HCT116 (cell line): ENCODE data around the gene SUMO1. TPM values are rescaled to one million over a fixed set of nuclear protein-coding genes. Genes with fewer than 3 reads are reported as not detected.

Source experiments
- ATAC-seq: fragments of 200-7000 bp; cut with Tn5 transposase; 2 replicates; pipeline ENCODE4 v1.9.1; 2020; ENCODE audit warnings: mild to moderate bottlenecking, moderate library complexity
- BruUV-seq: library from RNA; stranded (reverse); fragments of 400-500 nt; replicated peaks from 2 replicates; lab custom pipeline; 2021; lab: Mats Ljungman, UMichigan
- CTCF ChIA-PET: fragments of 300-600 bp; sonication (Branson Sonifier 250); formaldehyde crosslinking; loops from one replicate; lab custom pipeline; 2021; ENCODE audit warnings: antibody characterized with exemption; lab: Charles Lee
- POLR2A ChIA-PET: fragments of 300-600, 350-600 bp; sonication (Branson Sonifier 250); formaldehyde crosslinking; loops from one replicate; lab custom pipeline; 2021; ENCODE audit warnings: antibody characterized with exemption; lab: Charles Lee
- RAD21 ChIA-PET, 2 experiments: fragments of 300-600 bp; sonication (Branson Sonifier 250); formaldehyde crosslinking; loops; one replicate each; lab custom pipeline; 2023; ENCODE audit warnings: low total read pairs in 2 of 2; ENCODE audit not compliant: uncharacterized antibody in 2 of 2, unreplicated experiment in 2 of 2, low non-redundant PET in 1 of 2; lab: Charles Lee
- DNase-seq: peaks from one replicate; pipeline ENCODE4 v3.0.0-alpha.2; 2010; ENCODE audit warnings: low read depth, low spot score
- H2AFZ ChIP-seq: fragments of 200-600 bp; shearing (Covaris generic), sonication (generic); 2 replicates; pipeline ENCODE4 v1.6.1; 2017; ENCODE audit warnings: low read depth, mixed run types, mixed read lengths, antibody characterized with exemption, low read length; ENCODE audit not compliant: poor library complexity, severe bottlenecking
- H3K27ac ChIP-seq: 2 replicates; pipeline ENCODE4 v1.5.1; 2012; ENCODE audit warnings: low read depth, low read length
- H3K27me3 ChIP-seq: fragments of 200-600 bp; sonication (generic); 2 replicates; pipeline ENCODE4 v1.6.1; 2016; ENCODE audit warnings: mixed run types, low read length, mixed read lengths; ENCODE audit not compliant: insufficient read depth
- H3K36me3 ChIP-seq, 2 experiments: fragments of 200-500 bp in 1 of 2; fragments of 200-600 bp in 1 of 2; sonication (Bioruptor generic) in 1 of 2; sonication (generic) in 1 of 2; 2 replicates each; pipeline versions ENCODE4 v1.5.1 to v1.6.1; 2014 to 2016; ENCODE audit warnings: low read length in 2 of 2, inconsistent platforms in 1 of 2, mixed read lengths in 1 of 2, mixed run types in 1 of 2; ENCODE audit not compliant: insufficient read depth in 2 of 2, control insufficient read depth in 1 of 2
- H3K4me1 ChIP-seq, 2 experiments: fragments of 200-600 bp in 1 of 2; sonication (generic) in 1 of 2; 2 replicates each; pipeline versions ENCODE4 v1.5.1 to v1.6.1; 2012 to 2017; ENCODE audit warnings: low read length in 2 of 2, inconsistent platforms in 1 of 2, mild to moderate bottlenecking in 1 of 2, mixed read lengths in 1 of 2, mixed run types in 1 of 2, moderate library complexity in 1 of 2; ENCODE audit not compliant: insufficient read depth in 2 of 2, control insufficient read depth in 1 of 2
- H3K4me2 ChIP-seq: fragments of 200-600 bp; sonication (generic); 2 replicates; pipeline ENCODE4 v1.6.1; 2017; ENCODE audit warnings: mixed run types, low read length, mixed read lengths
- H3K4me3 ChIP-seq, 2 experiments: fragments of 200-600 bp in 1 of 2; sonication (generic) in 1 of 2; replicated peaks in 1 of 2; 2 replicates each; pipeline ENCODE4 v1.5.1; 2011 to 2016; ENCODE audit warnings: low read length in 2 of 2, control low read depth in 1 of 2, low read depth in 1 of 2, mild to moderate bottlenecking in 1 of 2, mixed read lengths in 1 of 2, mixed run types in 1 of 2
- H3K79me2 ChIP-seq: fragments of 200-600 bp; sonication (generic); 2 replicates; pipeline ENCODE4 v1.6.1; 2017; ENCODE audit warnings: mild to moderate bottlenecking, mixed run types, low read length, moderate library complexity, mixed read lengths; ENCODE audit not compliant: insufficient read depth
- H3K9ac ChIP-seq: fragments of 200-600 bp; sonication (generic); 2 replicates; pipeline ENCODE4 v1.6.1; 2016; ENCODE audit warnings: low read length, mixed read lengths
- H3K9me2 ChIP-seq: fragments of 200-600 bp; sonication (generic), shearing (Covaris generic); 2 replicates; pipeline ENCODE4 v1.6.1; 2017; ENCODE audit warnings: mixed run types, mild to moderate bottlenecking, moderate library complexity; ENCODE audit not compliant: insufficient read depth
- H3K9me3 ChIP-seq, 2 experiments: fragments of 200-500 bp in 1 of 2; fragments of 200-600 bp in 1 of 2; sonication (Bioruptor generic) in 1 of 2; sonication (generic) in 1 of 2; 2 replicates each; pipeline ENCODE4 v1.6.1; 2014 to 2017; ENCODE audit warnings: low read length in 2 of 2, mixed read lengths in 2 of 2, inconsistent platforms in 1 of 2, low read depth in 1 of 2, mild to moderate bottlenecking in 1 of 2, mixed run types in 1 of 2, moderate library complexity in 1 of 2; ENCODE audit not compliant: control insufficient read depth in 1 of 2, insufficient read depth in 1 of 2
- H4K20me1 ChIP-seq: fragments of 200-600 bp; sonication (generic), shearing (Covaris generic); 2 replicates; pipeline ENCODE4 v1.6.1; 2017; ENCODE audit warnings: mixed run types, mild to moderate bottlenecking, moderate library complexity; ENCODE audit not compliant: insufficient read depth
- ATF3 ChIP-seq: IDR thresholded peaks from 2 replicates; pipeline ENCODE4 v1.6.1; 2012
- CBX3 ChIP-seq: IDR thresholded peaks from 2 replicates; pipeline ENCODE4 v1.6.1; 2012; ENCODE audit warnings: low read depth
- CTCF ChIP-seq, 3 experiments: fragments of 200-600 bp in 1 of 3; sonication (generic) in 1 of 3; IDR thresholded peaks in 2 of 3; conservative IDR thresholded peaks in 1 of 3; 2 replicates each; pipeline ENCODE4 v1.5.1; 2012 to 2017; ENCODE audit warnings: low read depth in 2 of 3, low read length in 2 of 3, antibody characterized with exemption in 1 of 3, borderline replicate concordance in 1 of 3, control low read depth in 1 of 3, mild to moderate bottlenecking in 1 of 3, mixed read lengths in 1 of 3, mixed run types in 1 of 3, moderate library complexity in 1 of 3; ENCODE audit not compliant: insufficient read depth in 1 of 3
- EGR1 ChIP-seq: IDR thresholded peaks from 2 replicates; pipeline ENCODE4 v1.6.1; 2012; ENCODE audit warnings: low read depth
- ELF1 ChIP-seq: IDR thresholded peaks from 2 replicates; pipeline ENCODE4 v1.6.1; 2012; ENCODE audit warnings: low read depth, borderline replicate concordance
- EZH2 ChIP-seq: fragments of 200-600 bp; sonication (generic); IDR thresholded peaks from 2 replicates; pipeline ENCODE4 v1.6.1; 2017; ENCODE audit warnings: antibody characterized with exemption, mixed run types
- FOSL1 ChIP-seq: IDR thresholded peaks from 2 replicates; pipeline ENCODE4 v1.6.1; 2012; ENCODE audit warnings: low read depth
- JUND ChIP-seq: IDR thresholded peaks from 2 replicates; pipeline ENCODE4 v1.6.1; 2012
- POLR2A ChIP-seq: IDR thresholded peaks from 2 replicates; pipeline ENCODE4 v1.7.0; 2011; ENCODE audit warnings: borderline replicate concordance; ENCODE audit not compliant: insufficient read depth, insufficient read length; ENCODE audit errors: extremely low read depth
- RAD21 ChIP-seq: IDR thresholded peaks from 2 replicates; pipeline ENCODE4 v1.6.1; 2012; ENCODE audit warnings: low read depth, mild to moderate bottlenecking
- REST ChIP-seq: IDR thresholded peaks from 2 replicates; pipeline ENCODE4 v1.6.1; 2012; ENCODE audit warnings: low read depth
- SIN3A ChIP-seq: IDR thresholded peaks from 2 replicates; pipeline ENCODE4 v1.6.1; 2012; ENCODE audit warnings: low read depth
- SRF ChIP-seq: IDR thresholded peaks from 2 replicates; pipeline ENCODE4 v1.6.1; 2012; ENCODE audit warnings: low read depth
- YY1 ChIP-seq: IDR thresholded peaks from 2 replicates; pipeline ENCODE4 v1.6.1; 2011; ENCODE audit warnings: low read length, low read depth, moderate library complexity, mild to moderate bottlenecking; ENCODE audit not compliant: insufficient replicate concordance; ENCODE audit errors: extremely low read depth
- ZBTB33 ChIP-seq: IDR thresholded peaks from 2 replicates; pipeline ENCODE4 v1.6.1; 2011; ENCODE audit warnings: mild to moderate bottlenecking, low read length, moderate library complexity; ENCODE audit not compliant: insufficient replicate concordance; ENCODE audit errors: extremely low read depth
- ZFX ChIP-seq: fragments of 450-650 bp; IDR thresholded peaks from 2 replicates; pipeline ENCODE4 v1.6.1; 2017
- ZNF274 ChIP-seq: fragments of 200-500 bp; sonication (Bioruptor generic); IDR thresholded peaks from 2 replicates; pipeline ENCODE4 v1.6.1; 2014; ENCODE audit warnings: mild to moderate bottlenecking, low read depth, low read length, inconsistent platforms
- intact Hi-C: fragments of 100-400 bp; cut with micrococcal nuclease; formaldehyde crosslinking; loops from 2 replicates; pipeline ENCODE4 v1.10.0; 2022
- total RNA-seq: library from RNA; stranded (reverse); gene quantifications from one replicate; pipeline ENCODE4 v1.2.1, GENCODE V29; 2021; ENCODE audit not compliant: unreplicated experiment

SUMO1 gene
- total RNA-seq, 1 experiment from 2014 or later, result 130 TPM

- Histone ChIP-seq H3K4me2 (no peak overlapping the region), H3K27ac (no peak overlapping the region), H3K4me1 (no peaks in the 10 kb centered on the region), H3K9me2 (no peaks in the 10 kb centered on the region), H3K36me3 (no peaks in the 10 kb centered on the region), H3K9me3 (no peaks in the 10 kb centered on the region), H3K9ac (no peak overlapping the region), H2AFZ (no peak overlapping the region), H3K4me3 (no peak overlapping the region), H3K79me2 (no peaks in the 10 kb centered on the region), H4K20me1 (no peaks in the 10 kb centered on the region), H3K27me3 (no peaks in the 10 kb centered on the region)
- peak; percentile 36; the same call in 1 of the 2 replicates for ATAC-seq
- ChIA-PET RAD21 (interaction anchor here in 1 of 2 experiments (0.6 kb wide), 1 partner anchor 42 kb away, joined by 3 read pairs; no protein-coding TSS in a partner anchor), POLR2A (no interaction called here), CTCF (interaction anchor here (0.5 kb wide), 1 partner anchor 366 kb away, joined by 3 read pairs; no protein-coding TSS in a partner anchor)
- no peak for DNase-seq
- no TSS peak for BruUV-seq
- intact Hi-C loops, result no loop called here
- TF ChIP-seq SIN3A, result no peak
- TF ChIP-seq YY1, result no peak
- no peak for TF ChIP-seq ZNF274
- TF ChIP-seq ATF3, result no peak
- no peak for TF ChIP-seq EGR1
- no peak for TF ChIP-seq RAD21
- TF ChIP-seq FOSL1, result no peak
- TF ChIP-seq CTCF (IDR thresholded peaks at IDR 0.05 in 2 of 3, conservative IDR thresholded peaks at IDR 0.05 in 1 of 3; ENCODE audit: borderline replicate concordance in 1 of 3, insufficient read depth in 1 of 3, low read depth in 2 of 3, low read length in 2 of 3), result no peak
- TF ChIP-seq SRF, result no peak
- no peak for TF ChIP-seq CBX3
- TF ChIP-seq EZH2, result no peak
- no peak for TF ChIP-seq ELF1
- no peak for TF ChIP-seq REST
- TF ChIP-seq POLR2A, result no peak
- no peak for TF ChIP-seq ZBTB33
- no peak for TF ChIP-seq ZFX
- TF ChIP-seq JUND, result no peak
Observed at GRCh38 chr2:202169832-202170424, 68.5 kb downstream of the SUMO1 start.
